ENCODE data around the gene CDCP2.

Gene CDCP2

DNA sequence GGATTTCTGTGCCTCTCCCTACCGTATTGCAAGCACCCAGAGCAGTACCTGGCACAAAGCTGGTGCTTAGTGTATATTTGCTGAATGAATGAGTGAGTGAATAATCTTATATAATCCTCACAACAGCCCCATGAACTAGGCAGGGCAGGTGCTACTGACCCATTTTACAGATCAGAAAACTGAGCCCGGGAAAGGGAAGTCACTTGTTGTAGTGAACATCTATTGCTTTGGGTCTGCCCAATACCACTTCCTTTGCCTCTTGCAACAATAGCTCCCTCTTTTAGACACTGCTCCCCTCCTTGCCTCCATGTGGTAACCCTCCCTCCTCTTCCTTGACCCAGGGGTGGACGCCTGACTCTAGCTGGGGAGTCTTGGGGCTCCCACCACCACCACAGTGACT lies 3.1 kb downstream of the CDCP2 start:
- TF ChIP-seq, protein P1, sequence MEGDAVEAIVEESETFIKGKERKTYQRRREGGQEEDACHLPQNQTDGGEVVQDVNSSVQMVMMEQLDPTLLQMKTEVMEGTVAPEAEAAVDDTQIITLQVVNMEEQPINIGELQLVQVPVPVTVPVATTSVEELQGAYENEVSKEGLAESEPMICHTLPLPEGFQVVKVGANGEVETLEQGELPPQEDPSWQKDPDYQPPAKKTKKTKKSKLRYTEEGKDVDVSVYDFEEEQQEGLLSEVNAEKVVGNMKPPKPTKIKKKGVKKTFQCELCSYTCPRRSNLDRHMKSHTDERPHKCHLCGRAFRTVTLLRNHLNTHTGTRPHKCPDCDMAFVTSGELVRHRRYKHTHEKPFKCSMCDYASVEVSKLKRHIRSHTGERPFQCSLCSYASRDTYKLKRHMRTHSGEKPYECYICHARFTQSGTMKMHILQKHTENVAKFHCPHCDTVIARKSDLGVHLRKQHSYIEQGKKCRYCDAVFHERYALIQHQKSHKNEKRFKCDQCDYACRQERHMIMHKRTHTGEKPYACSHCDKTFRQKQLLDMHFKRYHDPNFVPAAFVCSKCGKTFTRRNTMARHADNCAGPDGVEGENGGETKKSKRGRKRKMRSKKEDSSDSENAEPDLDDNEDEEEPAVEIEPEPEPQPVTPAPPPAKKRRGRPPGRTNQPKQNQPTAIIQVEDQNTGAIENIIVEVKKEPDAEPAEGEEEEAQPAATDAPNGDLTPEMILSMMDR (IDR thresholded peaks at IDR 0.05; ENCODE audit: low read depth, low read length), result no peak
- no peak for DNase-seq (ENCODE audit: extremely low read depth, low read depth)

DNA sequence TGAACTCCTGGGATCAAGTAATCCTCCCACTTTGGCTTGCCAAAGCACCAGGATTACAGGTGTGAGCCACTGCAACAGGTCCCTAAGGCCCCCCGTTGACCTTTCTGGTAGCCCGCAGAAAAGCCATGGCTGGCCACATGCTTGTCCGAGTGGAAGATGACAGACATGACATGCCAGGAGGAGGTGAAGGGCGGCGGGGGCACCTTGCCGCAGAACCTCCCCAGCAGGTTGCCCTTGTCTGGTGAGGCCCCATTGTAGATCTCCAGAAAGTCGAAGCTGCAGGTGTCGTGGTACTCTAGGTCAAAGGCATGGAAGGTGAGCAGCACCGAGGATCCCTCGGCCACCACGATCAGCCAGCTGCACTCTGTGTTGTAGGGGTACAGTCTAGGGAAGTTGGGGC lies 8.4 kb downstream of the CDCP2 start:
- TF ChIP-seq, protein P1 (IDR thresholded peaks at IDR 0.05; ENCODE audit: low read depth, low read length), result no peak
- no peak for DNase-seq (ENCODE audit: extremely low read depth, low read depth)

DNA sequence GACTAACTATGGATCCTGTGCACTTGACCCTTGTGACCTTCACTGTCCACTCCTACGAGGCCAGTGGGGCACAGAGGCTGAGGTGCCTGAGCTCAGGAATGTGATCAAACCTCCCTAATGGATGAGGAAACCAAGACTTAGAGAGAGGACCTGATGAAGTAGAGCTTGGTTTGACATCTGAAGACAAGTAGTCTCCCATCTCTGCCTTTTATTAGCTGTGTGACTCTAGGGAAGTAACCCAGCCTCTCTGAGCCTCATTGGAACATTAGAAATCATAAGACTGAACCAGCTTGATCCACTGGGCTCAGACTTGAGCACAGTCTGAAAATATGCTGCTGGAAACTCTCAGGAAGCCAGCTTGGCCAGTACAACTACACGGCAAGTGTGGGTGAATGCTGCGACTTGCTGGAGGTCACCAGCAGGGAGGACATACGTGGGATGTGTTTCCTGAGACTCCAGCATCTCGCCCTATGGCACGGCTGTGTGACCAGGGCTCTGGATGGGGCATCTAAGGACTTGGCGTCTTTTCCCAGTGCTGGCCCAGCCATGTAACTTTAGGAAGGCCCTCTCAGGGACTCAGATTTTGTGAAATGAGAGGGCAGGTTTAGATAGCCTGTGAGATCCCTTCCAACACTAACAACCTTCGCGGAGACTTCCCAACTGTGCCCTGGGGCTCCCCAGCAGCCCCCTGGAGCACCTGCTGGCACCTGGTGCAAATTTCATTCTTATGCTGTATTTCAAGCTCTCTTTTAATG lies 10.5 kb downstream of the CDCP2 start:
- TF ChIP-seq, protein P1 (IDR thresholded peaks at IDR 0.05; ENCODE audit: low read depth, low read length), result no peak
- no peak for DNase-seq (ENCODE audit: extremely low read depth, low read depth)

DNA sequence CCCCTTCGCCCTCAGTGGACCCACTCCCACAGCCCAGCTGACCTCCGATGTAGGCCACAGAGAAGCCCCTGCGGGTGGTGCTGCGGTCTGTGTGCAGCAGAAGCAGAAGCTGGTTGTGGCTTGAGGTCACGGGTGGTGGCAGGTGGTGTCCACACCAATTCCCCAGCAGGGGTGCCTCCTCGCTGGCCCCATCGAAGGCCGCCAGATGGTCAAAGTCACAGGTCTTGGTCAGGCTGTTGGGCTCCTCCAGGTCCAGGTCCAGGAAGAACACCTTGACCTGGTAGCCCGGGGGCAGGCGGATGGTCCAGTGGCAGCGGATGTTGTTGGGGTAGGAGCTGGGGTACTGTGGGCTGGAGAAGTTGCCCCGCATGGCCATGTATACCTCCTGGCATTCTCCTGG lies 13.1 kb downstream of the CDCP2 start:
- DNase-seq (ENCODE audit: extremely low read depth, low read depth), result no peak
- TF ChIP-seq, protein P1 (IDR thresholded peaks at IDR 0.05; ENCODE audit: low read depth, low read length), result no peak

DNA sequence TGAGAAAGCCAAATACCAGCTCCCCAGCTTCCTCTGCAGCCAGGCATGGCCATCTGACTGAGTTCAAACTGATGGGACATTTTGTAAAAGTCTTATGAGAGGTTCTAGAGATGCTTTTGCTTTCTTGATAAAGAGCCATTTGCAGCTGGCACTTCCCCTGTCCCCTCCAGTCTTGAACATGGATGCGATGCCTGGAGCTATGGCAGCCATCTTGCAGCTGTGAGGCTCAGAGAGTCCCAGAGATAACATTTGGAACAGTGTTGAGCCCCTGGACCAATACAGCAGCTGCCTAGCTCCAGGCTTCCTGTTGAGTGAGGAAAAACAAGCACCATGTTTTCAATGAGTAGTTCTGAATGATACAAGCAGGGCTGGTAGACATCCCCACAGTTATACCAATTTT lies 13.8 kb downstream of the CDCP2 start:
- TF ChIP-seq, protein P1 (IDR thresholded peaks at IDR 0.05; ENCODE audit: low read depth, low read length), result no peak
- DNase-seq (ENCODE audit: extremely low read depth, low read depth), result no peak

DNA sequence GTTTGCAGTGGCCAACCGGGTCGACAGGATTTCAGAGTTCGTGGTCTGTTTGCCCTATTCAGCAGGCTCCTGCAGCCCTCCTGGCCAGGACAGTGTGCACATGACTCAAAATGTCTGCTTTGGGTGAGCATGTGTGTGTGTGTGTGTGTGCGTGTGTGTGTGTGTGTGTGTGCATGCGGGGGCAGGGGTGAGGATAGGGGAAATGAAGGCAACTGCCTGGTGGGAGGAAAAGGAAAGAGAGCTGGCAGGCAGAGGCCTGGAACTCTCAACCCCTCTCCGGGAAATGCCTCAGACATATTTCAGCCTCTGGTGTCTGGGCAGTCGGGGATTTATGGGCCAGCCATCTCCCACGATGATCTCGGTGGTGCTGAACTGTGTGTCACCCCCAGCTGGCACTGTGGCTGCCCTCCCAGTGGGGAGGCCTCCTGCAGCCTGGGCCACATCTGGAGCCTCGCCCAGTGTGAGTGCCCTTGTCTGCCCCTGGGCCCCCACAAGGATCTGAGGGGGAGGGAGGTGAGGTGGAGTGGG lies 15.2 kb downstream of the CDCP2 start:
- DNase-seq (ENCODE audit: extremely low read depth, low read depth), result no peak
- TF ChIP-seq, protein P1 (IDR thresholded peaks at IDR 0.05; ENCODE audit: low read depth, low read length), result no peak

DNA sequence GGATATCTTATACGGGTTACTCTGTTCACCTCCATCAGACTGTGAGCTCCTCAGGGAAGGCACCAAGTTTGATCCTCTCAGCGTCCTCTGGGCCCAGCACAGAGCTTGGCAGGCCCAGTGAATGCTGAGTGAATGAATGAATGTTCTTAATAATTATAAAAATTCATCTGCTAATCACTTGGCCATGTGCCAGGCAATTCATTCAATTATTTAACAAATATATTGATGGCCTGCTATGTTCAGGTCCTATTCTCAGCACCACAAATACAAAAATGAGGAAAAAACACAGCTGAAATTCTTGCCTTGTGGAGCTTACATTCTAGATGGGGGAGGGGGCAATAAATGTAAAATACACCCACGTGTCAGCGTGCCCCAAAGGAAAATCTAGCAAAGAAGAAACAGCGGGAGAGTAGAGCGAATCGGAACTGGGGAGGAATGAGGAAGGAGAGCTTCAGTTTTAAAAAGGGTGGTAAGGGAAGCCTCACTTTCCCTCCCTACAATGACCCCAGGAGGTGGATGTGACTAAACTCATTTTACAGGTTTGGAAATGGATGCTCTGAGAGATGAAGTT lies 15.8 kb downstream of the CDCP2 start:
- DNase-seq (ENCODE audit: extremely low read depth, low read depth), result no peak
- TF ChIP-seq, protein P1 (IDR thresholded peaks at IDR 0.05; ENCODE audit: low read depth, low read length), result no peak

Measured in AG09319 (cell line).